Measurements from ENCODE around the gene PGLYRP1. TPM values are rescaled to one million over a fixed set of nuclear protein-coding genes. Genes with fewer than 3 reads are reported as not detected.

Gene PGLYRP1
- total and polyA plus RNA-seq, 2 of the 4 experiments (the other 2 are of a cell fraction), result not detected

DNA sequence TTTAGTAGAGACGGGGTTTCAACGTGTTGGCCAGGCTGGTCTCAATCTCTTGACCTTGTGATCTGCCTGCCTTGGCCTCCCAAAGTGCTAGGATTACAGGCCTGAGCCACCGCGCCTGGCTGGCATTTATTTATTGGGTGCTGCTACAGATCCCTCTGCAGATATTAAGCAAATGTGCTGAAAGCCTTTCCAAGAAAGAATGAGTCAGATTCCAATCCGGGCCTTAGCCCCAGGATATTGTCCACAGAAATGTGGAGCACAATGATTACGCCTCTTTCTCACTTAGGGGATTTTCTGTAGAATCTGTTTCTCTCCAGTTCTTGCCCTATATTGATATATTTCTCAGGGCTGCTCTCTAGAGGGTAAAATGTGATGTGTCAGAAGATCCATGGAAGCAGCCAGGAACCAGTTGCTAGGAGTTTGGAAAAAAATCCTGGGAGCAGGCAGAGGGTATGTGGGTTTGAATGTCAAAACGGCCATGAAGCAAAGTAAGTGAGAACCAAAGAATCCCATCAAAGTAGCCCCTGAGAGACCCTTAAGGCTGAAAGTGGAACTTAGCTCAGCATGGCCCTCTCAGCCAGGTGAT lies 42.7 kb upstream of the PGLYRP1 start:
- no peak overlapping the region for H3K18ac ChIP-seq (ENCODE audit: low read depth, low read length)
- no peak overlapping the region for H3K23ac ChIP-seq (ENCODE audit: low read depth, low read length)
- H3K27ac ChIP-seq (ENCODE audit: insufficient read depth, low read length), result no peak overlapping the region
- H2AK5ac ChIP-seq (ENCODE audit: low read depth, low read length), result no peak overlapping the region
- H3K14ac ChIP-seq (replicated peaks; ENCODE audit: low read depth, low read length), result no peak overlapping the region
- H3K4me3 ChIP-seq (ENCODE audit: insufficient read depth, low read depth, low read length), result no peak overlapping the region
- CTCF ChIA-PET, result interaction anchor here (1.1 kb wide), 1 partner anchor 37 kb away, joined by 3 read pairs; no protein-coding TSS in a partner anchor
- H3K4me2 ChIP-seq (ENCODE audit: low read depth, low read length), result no peak overlapping the region
- H4K8ac ChIP-seq (ENCODE audit: low read depth in 2 of 2, low read length in 2 of 2), result no peak overlapping the region
- H3K27me3 ChIP-seq (ENCODE audit: control insufficient read depth, insufficient read depth, low read length), result peaks cover 23% of the 10 kb centered on the region
- H2BK20ac ChIP-seq (ENCODE audit: low read depth, low read length), result no peak overlapping the region
- no peaks in the 10 kb centered on the region for H3K79me1 ChIP-seq (ENCODE audit: low read depth in 1 of 2, low read length in 2 of 2)
- no TSS peak for BruUV-seq (replicated peaks)
- no peak overlapping the region for H2AFZ ChIP-seq (replicated peaks; ENCODE audit: low read length, poor library complexity)
- no peak overlapping the region for H2BK15ac ChIP-seq (ENCODE audit: low read depth, low read length)
- H3K9ac ChIP-seq (ENCODE audit: low read depth, low read length), result no peak overlapping the region
- ATAC-seq (ENCODE audit: low read depth) (no peak), DNase-seq (no peak)
- no peak overlapping the region for H2AK9ac ChIP-seq (replicated peaks; ENCODE audit: low read depth, low read length, poor library complexity)
- dilution Hi-C loops (cut with HindIII; ENCODE audit: low sequenced_read_pairs, unreplicated experiment) (no loop called here), in situ Hi-C loops (cut with MboI; ENCODE audit: low sequenced_read_pairs) (no loop called here), intact Hi-C loops (cut with micrococcal nuclease) (no loop called here)
- POLR2A ChIA-PET (ENCODE audit: unreplicated experiment), result no interaction called here
- no peak overlapping the region for H2BK120ac ChIP-seq (ENCODE audit: low read depth, low read length)
- no peaks in the 10 kb centered on the region for H4K20me1 ChIP-seq (ENCODE audit: insufficient read depth, low read length)
- H3K36me3 ChIP-seq (ENCODE audit: control insufficient read depth, insufficient read depth, low read length), result no peaks in the 10 kb centered on the region
- no peak overlapping the region for H4K91ac ChIP-seq (ENCODE audit: insufficient read depth, low read depth, low read length)
- H3K9me1 ChIP-seq (ENCODE audit: insufficient read depth, low read length), result peaks cover 7% of the 10 kb centered on the region
- H4K5ac ChIP-seq (ENCODE audit: low read depth, low read length), result no peak overlapping the region
- TF ChIP-seq BHLHE40 (IDR thresholded peaks at IDR 0.05; ENCODE audit: low read depth, low read length), result no peak
- no peak for TF ChIP-seq MAFK (IDR thresholded peaks at IDR 0.05; ENCODE audit: low read depth, low read length)
- no peak for TF ChIP-seq RCOR1 (IDR thresholded peaks at IDR 0.05; ENCODE audit: insufficient replicate concordance, low read length)
- no peak for TF ChIP-seq CHD1 (IDR thresholded peaks at IDR 0.05; ENCODE audit: low read depth, low read length)
- TF ChIP-seq CEBPB (IDR thresholded peaks at IDR 0.05; ENCODE audit: low read depth, low read length), result no peak
- no peak for TF ChIP-seq MXI1 (IDR thresholded peaks at IDR 0.05; ENCODE audit: borderline replicate concordance, low read depth, low read length)
- TF ChIP-seq CTCF (conservative IDR thresholded peaks at IDR 0.05; ENCODE audit: low read depth, low read length), result no peak
- TF ChIP-seq POLR2A (IDR thresholded peaks at IDR 0.05; ENCODE audit: low read depth, low read length), result no peak
- no peak for TF ChIP-seq ELK1 (IDR thresholded peaks at IDR 0.05; ENCODE audit: borderline replicate concordance, low read depth, low read length)
- no peak for TF ChIP-seq FOS (IDR thresholded peaks at IDR 0.05; ENCODE audit: low read depth, low read length)
- no peak for TF ChIP-seq RAD21 (IDR thresholded peaks at IDR 0.05; ENCODE audit: low read length)
- no peak for TF ChIP-seq SMC3 (IDR thresholded peaks at IDR 0.05; ENCODE audit: low read depth, low read length)
- TF ChIP-seq, protein P1, sequence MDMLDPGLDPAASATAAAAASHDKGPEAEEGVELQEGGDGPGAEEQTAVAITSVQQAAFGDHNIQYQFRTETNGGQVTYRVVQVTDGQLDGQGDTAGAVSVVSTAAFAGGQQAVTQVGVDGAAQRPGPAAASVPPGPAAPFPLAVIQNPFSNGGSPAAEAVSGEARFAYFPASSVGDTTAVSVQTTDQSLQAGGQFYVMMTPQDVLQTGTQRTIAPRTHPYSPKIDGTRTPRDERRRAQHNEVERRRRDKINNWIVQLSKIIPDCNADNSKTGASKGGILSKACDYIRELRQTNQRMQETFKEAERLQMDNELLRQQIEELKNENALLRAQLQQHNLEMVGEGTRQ (IDR thresholded peaks at IDR 0.05; ENCODE audit: low read depth, low read length), result no peak
- no peak for TF ChIP-seq NFE2L2 (IDR thresholded peaks at IDR 0.05; ENCODE audit: low read depth, low read length)
- TF ChIP-seq MAZ (IDR thresholded peaks at IDR 0.05; ENCODE audit: borderline replicate concordance, low read depth, low read length), result no peak
- no peak for TF ChIP-seq RFX5 (IDR thresholded peaks at IDR 0.05; ENCODE audit: low read depth, low read length)
- H2BK5ac ChIP-seq (ENCODE audit: low read depth, low read length, poor library complexity, severe bottlenecking), result no peak overlapping the region
- 10% methylated on average over 2 of the region's 7 CpGs; no CpG with 5 or more reads in 1 of the 2 experiments for WGBS, 2 experiments (ENCODE audit: extremely low coverage in 2 of 2, insufficient read length in 1 of 2)
- peaks cover 5% of the 10 kb centered on the region; the same call in 1 of the 2 replicates for H3K9me3 ChIP-seq (ENCODE audit: control insufficient read depth, insufficient read depth, low read length)
- peaks cover 2% of the 10 kb centered on the region; the same call in 1 of the 2 replicates for H3K4me1 ChIP-seq (ENCODE audit: control insufficient read depth, insufficient read depth, low read length)
- no peak overlapping the region for H3K56ac ChIP-seq (ENCODE audit: extremely low read depth, insufficient read depth, low read length)
- H3K4ac ChIP-seq (ENCODE audit: low read depth, low read length), result no peak overlapping the region
